ENCODE results near the gene ARID1B. TPM values are rescaled to one million over a fixed set of nuclear protein-coding genes. Genes with fewer than 3 reads are reported as not detected.

The ARID1B gene
- total and polyA plus RNA-seq, 2 of the 4 experiments (the other 2 are of a cell fraction): 14.5 to 20.1 TPM

DNA sequence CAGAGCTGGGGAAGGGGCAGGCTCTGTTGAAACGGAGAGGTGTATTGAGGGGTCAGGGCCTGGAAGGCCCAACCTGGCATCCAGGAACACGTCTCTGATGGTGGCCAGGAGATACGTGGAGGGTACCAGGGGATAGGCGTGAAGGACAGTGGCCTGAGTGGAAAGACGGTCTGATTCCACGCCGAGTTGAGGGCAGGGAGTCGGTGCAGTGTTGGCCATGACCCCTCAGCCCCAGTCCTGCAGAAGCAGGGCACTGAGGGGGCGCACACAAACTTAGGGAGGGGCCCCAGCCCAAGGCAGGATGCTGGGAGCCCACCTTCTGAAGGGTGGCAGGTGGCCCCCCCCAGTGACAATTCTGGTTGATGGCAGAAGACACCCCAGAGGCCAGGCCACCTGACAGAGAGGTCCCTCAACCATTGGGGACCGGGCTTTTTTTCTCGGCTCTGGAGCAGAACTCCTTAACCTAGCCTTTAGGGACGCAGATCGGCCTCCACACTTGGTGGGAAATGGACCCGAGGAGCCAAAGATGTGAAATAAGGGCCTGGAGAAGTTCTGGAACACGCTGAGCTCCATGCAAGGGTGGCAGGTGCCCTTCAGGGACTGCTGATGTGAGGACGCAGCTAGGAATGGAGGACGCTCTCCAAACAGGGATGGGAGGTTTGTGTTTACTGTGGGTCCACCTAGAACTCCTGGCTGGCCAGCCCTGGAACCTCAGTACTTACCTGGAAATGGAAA is 455.1 kb downstream of the ARID1B start:
- Histone ChIP-seq H4K8ac (ENCODE audit: low read depth in 2 of 2, low read length in 2 of 2) (no peak overlapping the region), H3K23ac (ENCODE audit: low read depth, low read length) (no peak overlapping the region), H3K4me1 (ENCODE audit: control insufficient read depth, insufficient read depth, low read length) (no peaks in the 10 kb centered on the region), H3K18ac (ENCODE audit: low read depth, low read length) (no peak overlapping the region), H3K9me3 (ENCODE audit: control insufficient read depth, insufficient read depth, low read length) (no peaks in the 10 kb centered on the region), H2BK20ac (ENCODE audit: low read depth, low read length) (no peak overlapping the region), H3K79me1 (ENCODE audit: low read depth in 1 of 2, low read length in 2 of 2) (no peaks in the 10 kb centered on the region), H2AFZ (replicated peaks; ENCODE audit: low read length, poor library complexity) (peak overlapping the region; percentile 15), H3K9ac (ENCODE audit: low read depth, low read length) (no peak overlapping the region), H4K91ac (ENCODE audit: insufficient read depth, low read depth, low read length) (no peak overlapping the region), H4K20me1 (ENCODE audit: insufficient read depth, low read length) (no peaks in the 10 kb centered on the region), H3K14ac (replicated peaks; ENCODE audit: low read depth, low read length) (no peak overlapping the region), H3K4me3 (ENCODE audit: insufficient read depth, low read depth, low read length) (no peak overlapping the region), H2AK9ac (replicated peaks; ENCODE audit: low read depth, low read length, poor library complexity) (no peak overlapping the region), H2AK5ac (ENCODE audit: low read depth, low read length) (no peak overlapping the region), H3K4me2 (ENCODE audit: low read depth, low read length) (no peak overlapping the region), H3K27ac (ENCODE audit: insufficient read depth, low read length) (no peak overlapping the region), H2BK15ac (ENCODE audit: low read depth, low read length) (no peak overlapping the region), H3K4ac (ENCODE audit: low read depth, low read length) (no peak overlapping the region), H3K9me1 (ENCODE audit: insufficient read depth, low read length) (peaks cover under 1% of the 10 kb centered on the region; the same call in 1 of the 2 replicates), H2BK120ac (ENCODE audit: low read depth, low read length) (no peak overlapping the region), H3K56ac (ENCODE audit: extremely low read depth, insufficient read depth, low read length) (no peak overlapping the region), H2BK5ac (ENCODE audit: low read depth, low read length, poor library complexity, severe bottlenecking) (no peak overlapping the region), H3K27me3 (ENCODE audit: control insufficient read depth, insufficient read depth, low read length) (peaks cover 39% of the 10 kb centered on the region), H4K5ac (ENCODE audit: low read depth, low read length) (no peak overlapping the region), H3K36me3 (ENCODE audit: control insufficient read depth, insufficient read depth, low read length) (no peaks in the 10 kb centered on the region)
- POLR2A ChIA-PET (ENCODE audit: unreplicated experiment): no interaction called here
- CTCF ChIA-PET: no interaction called here
- DNase-seq: no peak
- dilution Hi-C loops (cut with HindIII; ENCODE audit: low sequenced_read_pairs, unreplicated experiment): no loop called here
- no TSS peak for BruUV-seq (replicated peaks)
- TF ChIP-seq NFE2L2 (IDR thresholded peaks at IDR 0.05; ENCODE audit: low read depth, low read length): no peak
- intact Hi-C loops (cut with micrococcal nuclease): no loop called here
- ATAC-seq (ENCODE audit: low read depth): no peak
- in situ Hi-C loops (cut with MboI; ENCODE audit: low sequenced_read_pairs): no loop called here
- whole genome bisulfite sequencing, 2 experiments (ENCODE audit: extremely low coverage in 2 of 2, insufficient read length in 1 of 2): 71% methylated on average over 6 of the region's 17 CpGs; no CpG with 5 or more reads in 1 of the 2 experiments

Data from IMR-90 (cell line).